ENCODE data around the gene AHNAK. TPM values are rescaled to one million over a fixed set of nuclear protein-coding genes. Genes with fewer than 3 reads are reported as not detected.

AHNAK gene
- total RNA-seq, 1 donor from 2014 or later, result 517 TPM

Other genes starting within 250 kb of the AHNAK start
- not detected in 2 replicates for gene SCGB1D4, start 247.7 kb downstream of the AHNAK start, total RNA-seq
- 27.4 and 40.3 TPM in 2 replicates for gene ASRGL1, start 209.4 kb downstream of the AHNAK start, total RNA-seq
- not detected in 2 replicates for gene SCGB1A1, start 127.8 kb downstream of the AHNAK start, total RNA-seq
- 1,345 and 1,561 TPM in 2 replicates for gene EEF1G, start 27.1 kb upstream of the AHNAK start, total RNA-seq
- gene TUT1, start 44.7 kb upstream of the AHNAK start, total RNA-seq, result 13.8 and 15.1 TPM in 2 replicates
- gene MTA2, start 55.1 kb upstream of the AHNAK start, total RNA-seq, result 190 and 209 TPM in 2 replicates
- 40.2 and 42.1 TPM in 2 replicates for gene EML3, start 66.0 kb upstream of the AHNAK start, total RNA-seq
- gene ROM1, start 66.5 kb upstream of the AHNAK start, total RNA-seq, result 5.4 and 5.6 TPM in 2 replicates
- gene B3GAT3, start 75.2 kb upstream of the AHNAK start, total RNA-seq, result 16.2 and 18.2 TPM in 2 replicates
- 237 and 423 TPM in 2 replicates for gene GANAB, start 99.8 kb upstream of the AHNAK start, total RNA-seq
- gene INTS5, start 106.5 kb upstream of the AHNAK start, total RNA-seq, result 29.6 and 38.0 TPM in 2 replicates
- 27.5 and 28.6 TPM in 2 replicates for gene C11orf98, start 118.4 kb upstream of the AHNAK start, total RNA-seq
- gene CSKMT, start 118.5 kb upstream of the AHNAK start, total RNA-seq, result 5.2 and 5.8 TPM in 2 replicates
- gene UQCC3, start 124.9 kb upstream of the AHNAK start, total RNA-seq, result 5.0 and 6.1 TPM in 2 replicates
- 2.5 and 3.6 TPM in 2 replicates for gene LBHD1, start 125.5 kb upstream of the AHNAK start, total RNA-seq
- 126 and 217 TPM in 2 replicates for gene UBXN1, start 132.3 kb upstream of the AHNAK start, total RNA-seq
- gene LRRN4CL, start 142.7 kb upstream of the AHNAK start, total RNA-seq, result 0.34 and 0.51 TPM in 2 replicates
- gene BSCL2, start 160.6 kb upstream of the AHNAK start, total RNA-seq, result 19.4 and 38.6 TPM in 2 replicates
- not detected in 2 replicates for gene GNG3, start 160.9 kb upstream of the AHNAK start, total RNA-seq
- 6.5 and 11.1 TPM in 2 replicates for gene HNRNPUL2, start 180.7 kb upstream of the AHNAK start, total RNA-seq
- 28.9 and 30.0 TPM in 2 replicates for gene TTC9C, start 181.7 kb upstream of the AHNAK start, total RNA-seq
- 12.2 and 14.1 TPM in 2 replicates for gene ZBTB3, start 207.4 kb upstream of the AHNAK start, total RNA-seq
- gene POLR2G, start 214.8 kb upstream of the AHNAK start, total RNA-seq, result 42.7 and 76.1 TPM in 2 replicates
- gene TAF6L, start 224.6 kb upstream of the AHNAK start, total RNA-seq, result 35.7 and 40.2 TPM in 2 replicates
- gene TMEM179B, start 240.6 kb upstream of the AHNAK start, total RNA-seq, result 29.0 and 41.7 TPM in 2 replicates
- gene TMEM223, start 245.2 kb upstream of the AHNAK start, total RNA-seq, result 10.7 and 21.8 TPM in 2 replicates